Germinal center (tissue), 1 donor: ENCODE measurements around the gene USP40.

ENCODE experiments used
- DNase-seq: peaks from one replicate; pipeline ENCODE4 v3.0.0; 2012; ENCODE audit warnings: mixed read lengths, low spot score

The USP40 gene

DNA sequence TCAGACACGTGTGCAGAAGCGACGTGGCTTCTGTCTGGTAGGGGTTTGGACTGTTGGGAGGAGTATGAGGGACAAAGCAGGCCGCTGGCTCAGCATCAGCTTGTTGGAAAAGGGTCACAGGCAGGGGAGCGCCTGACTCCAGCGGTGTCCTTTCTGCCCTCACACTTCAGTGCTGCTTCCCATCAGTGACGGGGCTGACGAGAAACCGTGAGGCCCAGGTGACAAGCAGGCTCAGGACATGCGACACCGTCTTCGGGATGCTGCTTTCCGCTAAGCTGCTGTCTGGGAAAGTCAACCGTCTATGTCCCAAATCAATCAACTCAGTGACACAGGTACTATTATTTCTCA lies 90.5 kb downstream of the USP40 start:
- no peak for DNase-seq

GRCh38 chr2:233474308-233475160 lies 92.0 kb downstream of the USP40 start:
- no peak for DNase-seq

DNA sequence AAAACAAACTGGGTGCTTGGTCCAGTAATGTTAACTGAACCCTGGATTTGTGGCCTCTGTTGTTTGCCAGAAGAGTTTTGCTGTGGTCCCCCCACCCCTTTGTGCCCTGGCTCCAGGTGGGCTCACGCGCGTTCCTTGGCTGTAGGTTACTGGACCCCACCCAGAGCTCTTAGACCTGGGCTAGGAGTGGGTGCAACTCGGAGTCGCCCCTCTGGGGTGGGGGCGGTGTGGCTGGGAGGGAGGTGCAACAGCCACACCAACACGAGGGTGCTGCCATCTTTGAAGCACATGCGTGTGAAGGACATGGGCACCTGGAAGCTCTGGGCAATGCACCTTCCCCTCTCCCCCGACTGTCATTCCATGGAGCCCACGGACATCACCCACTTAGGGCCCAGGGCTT lies 92.7 kb downstream of the USP40 start:
- no peak for DNase-seq

DNA sequence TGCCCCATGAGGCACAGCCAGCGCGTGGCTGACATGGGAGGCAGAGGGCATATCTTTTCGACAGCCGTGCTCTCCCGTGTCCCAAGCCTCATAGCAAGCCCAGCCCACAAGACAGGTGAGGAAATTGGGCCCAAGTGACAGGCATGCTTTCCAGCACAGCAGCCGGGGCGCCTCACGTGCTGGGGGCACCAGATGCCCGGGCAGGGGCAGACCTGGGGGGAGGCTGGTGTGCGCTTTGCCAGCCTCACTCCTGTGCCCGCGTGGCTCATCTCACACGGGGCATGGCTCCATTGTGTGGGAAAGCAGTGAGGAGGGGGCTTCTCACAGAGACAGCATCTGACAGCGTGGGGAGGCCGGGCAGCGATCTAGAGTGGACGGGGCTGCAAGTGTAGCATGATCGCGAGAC lies 93.2 kb downstream of the USP40 start:
- DNase-seq = no peak

DNA sequence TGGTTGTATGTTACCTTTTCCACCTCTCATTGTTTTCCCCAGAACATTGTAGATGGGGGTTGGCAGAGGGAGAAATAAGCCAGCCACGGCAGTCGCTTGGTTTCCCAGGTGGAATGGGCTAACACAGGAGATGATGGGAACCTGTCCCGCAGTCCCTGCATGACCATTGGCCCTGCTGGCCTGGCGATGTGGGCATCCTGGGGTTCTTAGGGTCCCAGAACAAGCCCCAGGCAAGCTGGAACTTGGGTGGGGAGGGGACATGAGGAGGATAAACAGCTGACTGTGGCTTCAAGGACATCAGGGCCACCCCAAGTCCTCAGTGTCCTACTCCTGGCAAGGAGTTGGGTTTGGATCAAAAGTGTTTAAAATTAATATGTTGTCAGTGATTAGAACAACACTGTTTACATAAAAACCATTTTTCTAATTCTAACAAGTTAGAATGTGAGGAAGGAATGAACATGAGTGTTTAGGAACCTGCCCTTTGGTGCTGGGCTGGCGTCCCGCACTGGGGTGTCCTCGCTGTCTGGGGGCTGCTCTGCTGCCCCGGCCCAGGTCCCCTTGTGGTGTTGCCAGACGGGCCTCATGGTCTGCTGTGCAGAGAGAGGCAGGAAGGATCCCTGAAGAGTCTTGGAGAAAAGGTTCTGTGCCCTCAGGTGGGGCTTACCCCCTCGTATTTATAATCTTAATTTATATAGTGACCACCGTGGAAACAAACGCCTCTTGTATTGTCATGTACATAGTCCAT lies 95.1 kb downstream of the USP40 start:
- DNase-seq = no peak

GRCh38 chr2:233470839-233471238 lies 95.7 kb downstream of the USP40 start:
- DNase-seq = no peak

- DNase-seq = no peak
Observed at GRCh38 chr2:233470011-233470687, 96.4 kb downstream of the USP40 start.

GRCh38 chr2:233469261-233470010 lies 97.1 kb downstream of the USP40 start:
- no peak for DNase-seq

- no peak for DNase-seq
Observed at GRCh38 chr2:233468741-233469110, 97.9 kb downstream of the USP40 start.

- DNase-seq = no peak
Observed at GRCh38 chr2:233468047-233468740, 98.4 kb downstream of the USP40 start.

- DNase-seq = no peak
Observed at GRCh38 chr2:233466991-233467603, 99.5 kb downstream of the USP40 start.

DNA sequence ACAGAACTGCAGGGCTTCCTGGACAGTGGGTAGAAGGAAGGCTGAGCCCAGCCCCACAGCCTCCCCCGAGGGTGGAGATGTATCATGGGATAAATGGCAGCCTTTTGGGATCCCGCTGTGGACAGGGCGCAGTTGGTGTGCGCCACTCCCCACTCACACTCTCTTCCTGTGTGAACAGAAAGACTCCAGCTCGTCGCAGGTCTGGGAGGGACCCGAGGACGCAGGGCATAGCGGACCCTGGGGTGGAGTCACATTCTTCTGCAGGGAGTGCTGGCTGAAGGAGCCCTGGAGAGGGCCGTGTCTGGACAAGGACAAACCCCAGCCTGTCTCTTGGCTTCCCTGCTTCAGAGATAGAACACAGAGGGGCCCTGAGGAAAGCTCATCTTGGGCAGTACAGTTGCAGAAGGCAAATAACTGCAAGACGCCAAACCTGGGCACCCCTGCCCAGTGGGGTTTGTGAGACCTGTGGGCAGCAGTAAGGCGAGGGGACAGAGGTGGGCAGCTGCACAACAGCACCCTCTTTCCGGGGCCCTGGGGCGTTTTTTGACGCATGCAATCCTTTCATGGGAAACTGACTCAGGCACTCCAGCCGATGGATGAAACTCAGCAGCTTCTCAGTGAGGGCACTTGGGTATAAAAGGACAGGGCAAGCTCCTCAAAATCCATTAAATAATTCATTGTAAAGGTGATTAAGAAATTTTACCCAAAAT lies 101.9 kb downstream of the USP40 start:
- DNase-seq = no peak

DNA sequence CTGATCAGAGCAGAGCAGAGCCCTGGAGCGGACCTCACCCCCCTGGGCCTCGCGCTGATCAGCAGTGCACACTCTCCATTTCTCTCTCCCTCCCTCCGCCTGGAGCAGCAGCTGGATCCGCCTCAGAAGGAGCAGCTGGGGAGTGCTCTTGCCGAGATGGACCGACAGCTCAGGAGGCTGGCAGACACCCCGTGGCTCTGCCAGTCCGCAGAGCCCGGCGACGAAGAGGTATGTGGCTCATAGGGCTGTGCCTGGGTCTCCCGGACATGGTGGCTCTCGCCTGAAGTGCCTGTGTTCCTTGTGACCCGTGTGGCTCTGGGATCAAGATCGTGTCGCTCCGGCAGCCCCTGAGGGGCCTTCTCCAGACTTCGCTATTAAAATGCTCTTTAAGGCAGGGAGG lies 102.5 kb downstream of the USP40 start:
- DNase-seq = no peak

GRCh38 chr2:233463586-233463985 lies 103.0 kb downstream of the USP40 start:
- no peak for DNase-seq

DNA sequence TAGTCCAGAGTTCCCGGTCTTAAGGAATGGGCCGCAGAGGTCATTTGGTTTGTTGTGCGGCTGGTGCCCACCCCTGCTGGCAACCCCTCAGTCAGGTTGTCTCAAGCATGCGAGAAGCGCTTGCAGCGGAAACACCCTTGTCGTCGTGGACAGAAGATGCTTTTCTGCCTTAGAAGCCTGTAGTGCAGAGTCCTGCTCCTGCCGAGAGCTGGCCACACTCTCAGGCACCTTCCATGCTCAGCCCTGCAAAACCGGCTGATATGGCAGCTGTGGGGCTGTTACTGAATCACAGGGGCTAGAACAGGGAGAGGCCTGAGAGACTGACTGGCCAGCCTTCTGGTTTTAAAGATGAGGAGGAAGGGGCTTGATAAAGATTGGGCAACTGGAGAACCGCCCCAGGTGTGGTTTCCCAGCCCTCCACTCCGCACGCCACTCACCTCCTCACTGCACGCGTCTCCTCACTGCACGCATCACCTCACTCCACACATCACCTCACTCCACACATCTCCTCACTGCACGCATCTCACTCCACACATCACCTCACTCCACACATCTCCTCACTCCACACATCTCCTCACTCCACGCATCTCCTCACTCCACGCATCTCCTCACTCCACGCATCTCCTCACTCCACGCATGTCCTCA lies 103.6 kb downstream of the USP40 start:
- DNase-seq = no peak

GRCh38 chr2:233462202-233462785 lies 104.3 kb downstream of the USP40 start:
- no peak for DNase-seq

DNA sequence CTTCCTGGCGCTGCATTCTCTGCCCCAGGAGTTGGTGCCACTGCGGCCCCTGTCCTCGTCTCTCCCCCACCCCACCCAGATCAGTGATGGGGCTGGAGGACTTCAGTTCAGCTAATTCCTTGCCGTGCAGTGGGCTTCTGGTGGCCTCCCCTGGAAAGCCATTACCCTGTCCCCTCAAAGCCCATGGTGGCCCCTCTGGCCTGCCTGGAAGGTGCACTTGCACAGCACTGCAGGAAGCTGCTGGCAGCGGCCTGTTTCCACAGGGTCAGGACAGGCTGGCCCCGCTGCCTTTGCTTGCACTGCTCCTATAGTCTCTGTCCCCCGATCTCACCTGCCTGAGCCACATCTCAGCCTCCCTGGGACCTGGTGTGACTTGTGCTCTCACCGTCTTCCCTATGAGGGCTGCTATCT lies 105.1 kb downstream of the USP40 start:
- DNase-seq = no peak

GRCh38 chr2:233460726-233461441 lies 105.7 kb downstream of the USP40 start:
- DNase-seq = no peak

DNA sequence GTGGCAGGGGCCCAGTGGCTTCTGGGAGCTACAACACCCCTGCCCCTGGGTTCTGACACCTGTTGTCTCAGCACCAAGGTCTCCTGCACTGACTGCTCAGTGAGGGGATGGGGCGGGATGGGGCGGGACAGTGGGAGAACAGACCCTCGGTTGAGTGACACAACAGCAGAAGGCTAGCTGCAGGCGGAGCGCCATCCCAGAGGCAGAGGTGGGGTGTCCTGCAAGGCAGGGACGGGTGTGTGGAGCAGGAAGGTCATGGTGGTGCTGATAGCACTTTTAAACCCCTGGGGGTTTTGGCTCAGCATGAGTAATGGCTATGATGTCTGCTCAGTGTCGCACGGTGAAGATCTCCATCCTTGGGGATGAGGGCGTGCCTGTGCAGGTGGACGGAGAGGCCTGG lies 107.2 kb downstream of the USP40 start:
- no peak for DNase-seq
